Sigmoid colon (tissue), 7 donors: Measurements from ENCODE around the gene SNAP47. TPM values are rescaled to one million over a fixed set of nuclear protein-coding genes. Genes with fewer than 3 reads are reported as not detected.
A peak's percentile ranks its signal among the peaks of the same experiment; 100 is the strongest.
"Not testable (repeated sequence)": the region's sequence is repeated elsewhere in the genome, so short reads cannot be mapped to it uniquely, and the experiment has no call there.

Source experiments
- DNase-seq: peaks from one replicate; pipeline ENCODE4 v3.0.0-alpha.2; 2019
- H3K27ac ChIP-seq, 4 donors: fragments of 200-600 bp; sonication (generic); one replicate each; pipeline ENCODE4 v1.5.1; 2016 to 2019; ENCODE audit warnings: mild to moderate bottlenecking in 1 of 4
- H3K27me3 ChIP-seq, 3 donors: fragments of 200-600 bp; sonication (generic); one replicate each; pipeline ENCODE4 v1.5.1; 2019; ENCODE audit warnings: mild to moderate bottlenecking in 1 of 3
- H3K36me3 ChIP-seq, 4 donors: fragments of 200-600 bp; sonication (generic); one replicate each; pipeline ENCODE4 v1.5.1; 2016 to 2019
- H3K4me1 ChIP-seq, 4 donors: fragments of 200-600 bp; sonication (generic); one replicate each; pipeline ENCODE4 v1.5.1; 2017 to 2019
- H3K4me3 ChIP-seq, 4 donors: fragments of 200-600 bp; sonication (generic); one replicate each; pipeline ENCODE4 v1.5.1; 2017 to 2019; ENCODE audit warnings: mild to moderate bottlenecking in 2 of 4, moderate library complexity in 1 of 4
- H3K9me3 ChIP-seq, 4 donors: fragments of 200-600 bp in 3 of 4; sonication (generic) in 3 of 4; one replicate each; pipeline versions ENCODE4 v1.5.1 to v1.6.1; 2013 to 2019
- EP300 ChIP-seq, 4 donors: sonication (generic); formaldehyde crosslinking; IDR thresholded peaks; one replicate each; pipeline ENCODE4 v1.6.1; 2017; ENCODE audit warnings: antibody characterized with exemption in 4 of 4
- POLR2A ChIP-seq, 2 donors: fragments of 450-650 bp; IDR thresholded peaks; one replicate each; pipeline ENCODE4 v1.6.1; 2016; ENCODE audit warnings: antibody characterized with exemption in 2 of 2, mild to moderate bottlenecking in 2 of 2, moderate library complexity in 2 of 2
- POLR2AphosphoS5 ChIP-seq, 4 donors: sonication (generic); formaldehyde crosslinking; IDR thresholded peaks; one replicate each; pipeline ENCODE4 v1.6.1; 2017; ENCODE audit warnings: antibody characterized with exemption in 4 of 4
- WGBS, 2 donors: extraction: QIAGEN DNeasy Blood & Tissue Kit; methylation state at CpG; one replicate each; pipeline ENCODE4 v1.1.7; 2013; 5-methylcytosine and 5-hydroxymethylcytosine counted together
- intact Hi-C: fragments of 100-400 bp; cut with DNase I; formaldehyde crosslinking; loops from one replicate; pipeline ENCODE4 v1.15.1; 2023
- polyA plus RNA-seq, 3 donors: library from polyadenylated mRNA; stranded (reverse); fragments of 200-250 nt; gene quantifications; one replicate each; pipeline ENCODE4 v1.2.3, GENCODE V29; 2013
- total RNA-seq, 4 donors: library from RNA; depleted of rRNA; stranded (reverse); fragments of >200 nt; gene quantifications; one replicate each; pipeline ENCODE4 v1.1.0, GENCODE V29; 2016
- TF ChIP-seq, protein P1 (sequence below), 4 experiments: fragments of 450-650 bp in 3 of 4; fragments of 200-600 bp in 1 of 4; IDR thresholded peaks; one replicate each; pipeline ENCODE4 v1.5.1; 2016 to 2019; ENCODE audit warnings: antibody characterized with exemption in 4 of 4, mild to moderate bottlenecking in 3 of 4, moderate library complexity in 2 of 4
- donor health status: healthy with polysubstance abuse.
- donor health status: Bipolar disorder and iron deficiency.
- donor health status: healthy.

SNAP47 gene, protein sequence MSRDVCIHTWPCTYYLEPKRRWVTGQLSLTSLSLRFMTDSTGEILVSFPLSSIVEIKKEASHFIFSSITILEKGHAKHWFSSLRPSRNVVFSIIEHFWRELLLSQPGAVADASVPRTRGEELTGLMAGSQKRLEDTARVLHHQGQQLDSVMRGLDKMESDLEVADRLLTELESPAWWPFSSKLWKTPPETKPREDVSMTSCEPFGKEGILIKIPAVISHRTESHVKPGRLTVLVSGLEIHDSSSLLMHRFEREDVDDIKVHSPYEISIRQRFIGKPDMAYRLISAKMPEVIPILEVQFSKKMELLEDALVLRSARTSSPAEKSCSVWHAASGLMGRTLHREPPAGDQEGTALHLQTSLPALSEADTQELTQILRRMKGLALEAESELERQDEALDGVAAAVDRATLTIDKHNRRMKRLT
- total RNA-seq: 10 to 100 TPM; 33.9 to 51.6 (median 35.8) TPM
- 10 to 100 TPM; 13.8 to 19.9 (median 17.1) TPM for polyA plus RNA-seq

DNA sequence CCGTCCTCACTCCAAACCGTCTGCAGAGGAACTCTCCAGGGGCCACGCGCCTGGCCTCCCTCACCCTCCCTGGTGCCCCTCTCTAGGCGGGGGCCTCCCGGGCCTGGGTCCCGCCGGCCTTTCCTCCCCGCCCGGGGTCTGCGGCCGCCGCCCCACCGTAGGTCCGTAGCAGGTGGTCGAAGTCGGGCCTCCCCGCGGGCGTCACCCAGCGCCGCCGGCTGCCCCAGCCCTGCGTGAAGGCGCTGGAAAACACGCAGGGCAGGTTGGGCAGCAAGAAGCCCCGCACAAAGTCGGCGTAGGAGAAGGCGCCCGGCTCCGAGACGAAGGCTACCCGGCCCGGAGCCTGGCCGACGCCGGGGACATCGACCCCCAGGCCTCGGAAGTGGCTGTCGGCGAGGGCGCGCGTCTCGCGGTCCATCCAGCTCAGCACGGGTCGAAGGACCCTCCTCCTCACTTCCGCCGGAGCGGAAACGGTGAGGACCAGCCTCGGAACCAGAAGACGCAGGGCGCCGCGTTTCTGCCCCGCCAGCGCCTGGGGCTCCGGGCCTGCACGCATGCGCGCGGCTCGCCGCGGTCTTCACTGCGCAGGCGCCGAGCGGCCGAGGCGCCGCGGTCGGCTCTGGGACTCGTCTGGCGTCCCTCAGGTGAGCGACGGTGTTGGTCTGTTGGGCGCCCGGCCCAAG, at the start of gene SNAP47, which contains the start of gene JMJD4:
SNAP47 (plus strand) TSS at position 580 of the 683 bp plus-strand sequence. CDS start 12,302 bp downstream, outside the sequence.
JMJD4 (minus strand) TSS at position 447 of the 683 bp plus-strand sequence; CDS start at position 418, 29 bp downstream.
- peak; percentile 96 for DNase-seq
- peak within 1 kb of the TSS; percentile 72 to 97 (median 81) for H3K4me3 ChIP-seq
- intact Hi-C loops: loop anchor here (5.0 kb wide), 1 partner anchor 347 kb away; the partner anchor contains the start of gene ARF1
- WGBS, 2 donors: 0% methylated on average over 83 of the region's 83 CpGs
- no peaks in the 10 kb centered on the region for H3K9me3 ChIP-seq
- H3K36me3 ChIP-seq: peaks cover 8 to 19% (median 15%) of the 10 kb centered on the region in 4 donors
- H3K27ac ChIP-seq: peak within 1 kb of the TSS; percentile 84 to 89 (median 88)
- no peaks in the 10 kb centered on the region for H3K27me3 ChIP-seq
- H3K4me1 ChIP-seq: peaks cover 0 to 44% (median 38%) of the 10 kb centered on the region in 4 donors
- TF ChIP-seq, protein P1, sequence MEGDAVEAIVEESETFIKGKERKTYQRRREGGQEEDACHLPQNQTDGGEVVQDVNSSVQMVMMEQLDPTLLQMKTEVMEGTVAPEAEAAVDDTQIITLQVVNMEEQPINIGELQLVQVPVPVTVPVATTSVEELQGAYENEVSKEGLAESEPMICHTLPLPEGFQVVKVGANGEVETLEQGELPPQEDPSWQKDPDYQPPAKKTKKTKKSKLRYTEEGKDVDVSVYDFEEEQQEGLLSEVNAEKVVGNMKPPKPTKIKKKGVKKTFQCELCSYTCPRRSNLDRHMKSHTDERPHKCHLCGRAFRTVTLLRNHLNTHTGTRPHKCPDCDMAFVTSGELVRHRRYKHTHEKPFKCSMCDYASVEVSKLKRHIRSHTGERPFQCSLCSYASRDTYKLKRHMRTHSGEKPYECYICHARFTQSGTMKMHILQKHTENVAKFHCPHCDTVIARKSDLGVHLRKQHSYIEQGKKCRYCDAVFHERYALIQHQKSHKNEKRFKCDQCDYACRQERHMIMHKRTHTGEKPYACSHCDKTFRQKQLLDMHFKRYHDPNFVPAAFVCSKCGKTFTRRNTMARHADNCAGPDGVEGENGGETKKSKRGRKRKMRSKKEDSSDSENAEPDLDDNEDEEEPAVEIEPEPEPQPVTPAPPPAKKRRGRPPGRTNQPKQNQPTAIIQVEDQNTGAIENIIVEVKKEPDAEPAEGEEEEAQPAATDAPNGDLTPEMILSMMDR (IDR thresholded peaks at IDR 0.05): no peak
- peak; percentile 63 to 83 for TF ChIP-seq POLR2A (IDR thresholded peaks at IDR 0.05)
- peak; percentile 86 to 97 (median 94) for TF ChIP-seq POLR2AphosphoS5 (IDR thresholded peaks at IDR 0.05)
- TF ChIP-seq EP300 (IDR thresholded peaks at IDR 0.05): no peak

DNA sequence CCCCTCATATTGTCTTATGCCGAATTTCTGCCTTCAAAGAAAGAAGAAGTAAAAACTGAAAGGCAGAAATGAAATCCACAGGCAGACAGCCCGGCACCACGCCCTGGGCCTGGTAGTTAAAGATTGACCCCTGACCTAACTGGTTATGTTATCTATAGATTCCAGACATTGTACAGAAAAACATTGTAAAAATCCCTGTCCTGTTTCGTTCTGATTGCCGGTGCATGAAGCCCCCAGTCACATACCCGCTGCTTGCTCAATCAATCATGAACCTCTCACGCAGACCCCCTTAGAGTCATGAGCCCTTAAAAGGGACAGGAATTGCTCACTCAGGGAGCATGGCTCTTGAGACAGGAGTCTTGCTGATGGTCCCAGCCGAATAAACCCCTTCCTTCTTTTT, 49.4 kb upstream of the SNAP47 start:
- H3K27ac ChIP-seq: no peak overlapping the region
- H3K9me3 ChIP-seq: peaks cover 0 to 48% (median 16%) of the 10 kb centered on the region in 4 donors
- no peak for DNase-seq
- intact Hi-C loops: no loop called here
- TF ChIP-seq EP300 (IDR thresholded peaks at IDR 0.05) (no peak), POLR2AphosphoS5 (IDR thresholded peaks at IDR 0.05) (no peak), POLR2A (IDR thresholded peaks at IDR 0.05) (no peak)
- TF ChIP-seq, protein P1 (IDR thresholded peaks at IDR 0.05): no peak
- no peaks in the 10 kb centered on the region for H3K4me1 ChIP-seq
- H3K27me3 ChIP-seq: no peaks in the 10 kb centered on the region
- H3K4me3 ChIP-seq: no peak overlapping the region
- no peaks in the 10 kb centered on the region for H3K36me3 ChIP-seq
- WGBS, 2 donors: 47 to 58% methylated on average over 8 of the region's 8 CpGs

DNA sequence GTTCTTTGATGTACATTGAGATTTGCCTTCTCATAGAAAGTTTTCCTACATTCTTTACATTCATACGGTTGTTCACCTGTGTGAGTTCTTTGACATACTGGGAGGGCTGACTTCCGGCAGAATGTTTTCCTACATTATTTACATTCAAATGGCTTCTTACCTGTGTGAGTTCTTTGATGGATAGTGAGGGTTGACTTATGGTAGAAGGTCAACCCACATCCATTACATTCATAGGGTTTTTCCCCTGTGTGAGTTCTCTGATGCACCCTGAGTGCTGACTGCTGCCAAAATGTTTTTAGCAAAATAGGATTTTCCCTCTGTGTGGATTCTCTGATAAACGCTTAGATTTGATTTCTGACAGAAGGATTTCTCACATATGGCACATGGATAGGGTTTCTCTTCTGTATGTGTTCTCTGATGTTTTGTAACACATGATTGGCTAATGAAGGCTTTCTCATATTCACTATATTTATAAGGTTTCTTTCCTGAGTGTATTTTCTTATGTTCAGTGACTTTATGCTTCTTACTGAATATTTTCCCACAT, 37.8 kb upstream of the SNAP47 start:
- H3K4me3 ChIP-seq: no peak overlapping the region
- DNase-seq: no peak
- intact Hi-C loops: no loop called here
- H3K9me3 ChIP-seq: peaks cover 2 to 23% (median 12%) of the 10 kb centered on the region in 4 donors
- TF ChIP-seq POLR2AphosphoS5 (IDR thresholded peaks at IDR 0.05): no peak
- TF ChIP-seq EP300 (IDR thresholded peaks at IDR 0.05): no peak
- TF ChIP-seq, protein P1 (IDR thresholded peaks at IDR 0.05): no peak
- no peak for TF ChIP-seq POLR2A (IDR thresholded peaks at IDR 0.05)
- WGBS, 2 donors: 87 to 89% methylated on average over 3 of the region's 3 CpGs
- H3K4me1 ChIP-seq: no peaks in the 10 kb centered on the region
- no peak overlapping the region for H3K27ac ChIP-seq
- H3K27me3 ChIP-seq: no peaks in the 10 kb centered on the region
- no peaks in the 10 kb centered on the region for H3K36me3 ChIP-seq

DNA sequence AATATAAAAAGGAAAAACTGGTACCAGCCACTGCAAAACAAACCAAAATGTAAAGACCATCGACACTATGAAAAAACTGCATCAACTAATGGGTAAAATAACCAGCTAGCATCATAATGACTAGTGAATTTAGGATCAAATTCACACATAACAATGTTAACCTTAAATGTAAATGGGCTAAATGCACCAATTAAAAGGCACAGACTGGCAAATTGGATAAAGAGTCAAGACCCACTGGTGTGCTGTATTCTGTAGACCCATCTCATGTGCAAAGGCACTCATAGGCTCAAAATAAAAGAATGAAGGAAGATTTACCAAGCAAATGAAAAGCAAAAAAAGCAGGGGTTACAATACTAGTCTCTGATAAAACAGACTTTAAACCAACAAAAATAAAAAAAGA, 33.6 kb upstream of the SNAP47 start:
- intact Hi-C loops, H3K27me3 ChIP-seq, H3K4me3 ChIP-seq, H3K4me1 ChIP-seq, H3K36me3 ChIP-seq, DNase-seq, H3K27ac ChIP-seq: not testable (repeated sequence)
- peaks cover 0 to 16% (median 13%) of the 10 kb centered on the region in 4 donors for H3K9me3 ChIP-seq
- 77 to 80% methylated on average over 1 of the region's 1 CpG for WGBS, 2 donors

DNA sequence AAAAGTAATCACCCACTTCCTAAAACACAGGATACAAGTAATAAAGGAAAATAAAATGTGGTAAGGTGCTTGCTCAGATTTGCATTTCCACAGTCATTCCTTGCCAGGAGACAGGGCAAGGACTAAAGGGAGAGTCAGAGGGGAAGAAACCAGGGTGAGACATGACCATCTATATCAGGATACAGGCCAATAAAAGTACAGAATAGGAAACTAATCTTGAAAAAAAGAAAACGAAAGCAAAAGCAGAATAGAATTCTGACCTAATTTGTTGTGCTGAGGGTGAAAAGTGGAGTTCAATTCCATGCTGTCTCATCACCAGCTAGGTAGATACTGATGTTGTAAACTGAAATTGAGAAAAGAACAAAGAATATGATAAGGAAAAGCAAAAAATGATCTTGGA, 27.4 kb upstream of the SNAP47 start:
- H3K36me3 ChIP-seq: no peaks in the 10 kb centered on the region
- no peak overlapping the region for H3K27ac ChIP-seq
- WGBS, 2 donors: 22 to 49% methylated on average over 1 of the region's 1 CpG
- intact Hi-C loops: no loop called here
- H3K27me3 ChIP-seq: no peaks in the 10 kb centered on the region
- peaks cover 0 to 8% (median 6%) of the 10 kb centered on the region in 4 donors for H3K9me3 ChIP-seq
- no peaks in the 10 kb centered on the region for H3K4me1 ChIP-seq
- DNase-seq: no peak
- H3K4me3 ChIP-seq: no peak overlapping the region
- TF ChIP-seq, protein P1 (IDR thresholded peaks at IDR 0.05): no peak
- TF ChIP-seq EP300 (IDR thresholded peaks at IDR 0.05): no peak
- no peak for TF ChIP-seq POLR2AphosphoS5 (IDR thresholded peaks at IDR 0.05)
- no peak for TF ChIP-seq POLR2A (IDR thresholded peaks at IDR 0.05)
